Measurements from ENCODE around the gene SSBP4.

DNA sequence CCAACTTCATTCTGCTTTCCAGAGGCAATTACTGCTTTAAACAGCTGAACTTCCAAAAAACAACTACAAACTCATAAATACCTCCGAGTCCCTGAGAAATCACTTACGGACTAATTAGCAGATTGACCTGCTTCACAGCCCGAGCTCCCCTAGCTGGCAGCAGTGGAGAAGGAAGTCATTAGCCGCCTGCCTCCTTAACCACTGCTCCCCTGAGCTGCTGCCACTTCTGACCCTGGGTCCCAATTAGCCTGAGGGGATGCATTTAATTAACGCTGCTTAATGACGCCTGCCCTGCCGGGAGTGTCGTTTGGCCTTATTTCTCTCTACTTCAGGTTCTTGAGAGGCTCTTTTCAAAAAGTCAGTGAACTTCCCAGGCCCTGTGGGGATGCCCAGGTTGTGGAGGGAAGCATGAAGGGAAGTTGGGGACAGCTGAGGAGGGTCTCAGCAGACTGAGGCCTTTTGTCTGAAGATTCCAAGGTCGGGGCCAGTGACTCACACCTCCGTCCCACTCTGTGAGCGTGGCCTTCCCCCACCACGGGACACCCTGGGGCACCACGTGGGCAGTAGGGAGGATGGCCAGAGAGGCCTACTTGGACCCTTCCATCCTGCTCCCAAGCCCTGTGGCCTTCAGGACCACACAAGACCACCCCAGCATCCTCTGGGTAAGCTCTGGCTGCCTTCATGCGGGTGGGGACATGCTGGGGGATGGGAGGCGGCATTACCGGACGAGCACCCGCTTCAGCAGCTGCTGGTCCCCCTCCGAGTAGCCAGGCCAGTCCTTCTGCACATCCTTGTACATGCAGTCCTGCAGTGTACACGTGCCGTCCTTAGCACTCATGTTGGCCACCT is 38.5 kb downstream of the SSBP4 start:
- TF ChIP-seq CEBPB (IDR thresholded peaks at IDR 0.05), result no peak
- no peak for TF ChIP-seq NFIC (IDR thresholded peaks at IDR 0.05)
- no peak for TF ChIP-seq TCF12 (IDR thresholded peaks at IDR 0.05; ENCODE audit: low read depth)
- TF ChIP-seq EGR1 (IDR thresholded peaks at IDR 0.05), result no peak
- TF ChIP-seq, protein P1, sequence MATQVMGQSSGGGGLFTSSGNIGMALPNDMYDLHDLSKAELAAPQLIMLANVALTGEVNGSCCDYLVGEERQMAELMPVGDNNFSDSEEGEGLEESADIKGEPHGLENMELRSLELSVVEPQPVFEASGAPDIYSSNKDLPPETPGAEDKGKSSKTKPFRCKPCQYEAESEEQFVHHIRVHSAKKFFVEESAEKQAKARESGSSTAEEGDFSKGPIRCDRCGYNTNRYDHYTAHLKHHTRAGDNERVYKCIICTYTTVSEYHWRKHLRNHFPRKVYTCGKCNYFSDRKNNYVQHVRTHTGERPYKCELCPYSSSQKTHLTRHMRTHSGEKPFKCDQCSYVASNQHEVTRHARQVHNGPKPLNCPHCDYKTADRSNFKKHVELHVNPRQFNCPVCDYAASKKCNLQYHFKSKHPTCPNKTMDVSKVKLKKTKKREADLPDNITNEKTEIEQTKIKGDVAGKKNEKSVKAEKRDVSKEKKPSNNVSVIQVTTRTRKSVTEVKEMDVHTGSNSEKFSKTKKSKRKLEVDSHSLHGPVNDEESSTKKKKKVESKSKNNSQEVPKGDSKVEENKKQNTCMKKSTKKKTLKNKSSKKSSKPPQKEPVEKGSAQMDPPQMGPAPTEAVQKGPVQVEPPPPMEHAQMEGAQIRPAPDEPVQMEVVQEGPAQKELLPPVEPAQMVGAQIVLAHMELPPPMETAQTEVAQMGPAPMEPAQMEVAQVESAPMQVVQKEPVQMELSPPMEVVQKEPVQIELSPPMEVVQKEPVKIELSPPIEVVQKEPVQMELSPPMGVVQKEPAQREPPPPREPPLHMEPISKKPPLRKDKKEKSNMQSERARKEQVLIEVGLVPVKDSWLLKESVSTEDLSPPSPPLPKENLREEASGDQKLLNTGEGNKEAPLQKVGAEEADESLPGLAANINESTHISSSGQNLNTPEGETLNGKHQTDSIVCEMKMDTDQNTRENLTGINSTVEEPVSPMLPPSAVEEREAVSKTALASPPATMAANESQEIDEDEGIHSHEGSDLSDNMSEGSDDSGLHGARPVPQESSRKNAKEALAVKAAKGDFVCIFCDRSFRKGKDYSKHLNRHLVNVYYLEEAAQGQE (IDR thresholded peaks at IDR 0.05; ENCODE audit: low read depth), result no peak
- TF ChIP-seq TAF1 (IDR thresholded peaks at IDR 0.05; ENCODE audit: low read depth), result no peak
- TF ChIP-seq CREB1 (IDR thresholded peaks at IDR 0.05; ENCODE audit: low read depth), result no peak
- TF ChIP-seq RAD21 (IDR thresholded peaks at IDR 0.05; ENCODE audit: low read depth), result no peak
- TF ChIP-seq, protein P2, sequence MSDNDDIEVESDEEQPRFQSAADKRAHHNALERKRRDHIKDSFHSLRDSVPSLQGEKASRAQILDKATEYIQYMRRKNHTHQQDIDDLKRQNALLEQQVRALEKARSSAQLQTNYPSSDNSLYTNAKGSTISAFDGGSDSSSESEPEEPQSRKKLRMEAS (IDR thresholded peaks at IDR 0.05), result no peak

All from Ishikawa (cell line).